H1 (cell line): Measurements from ENCODE around the gene PPA2. TPM values are rescaled to one million over a fixed set of nuclear protein-coding genes. Genes with fewer than 3 reads are reported as not detected.

Source experiments
- CTCF ChIA-PET: fragments of 300-600 bp; sonication (Branson Sonifier 250); formaldehyde crosslinking; loops from one replicate; lab custom pipeline; 2021; ENCODE audit not compliant: partially characterized antibody; lab: Charles Lee
- POLR2A ChIA-PET: fragments of 300-600 bp; sonication (Branson Sonifier 250); formaldehyde crosslinking; loops from one replicate; lab custom pipeline; 2021; ENCODE audit warnings: inconsistent platforms; ENCODE audit not compliant: partially characterized antibody; lab: Charles Lee
- DNase-seq, 2 experiments: peaks; one replicate each; pipeline versions ENCODE4 v3.0.0 to v3.0.0-alpha.2; 2010 to 2022; ENCODE audit warnings: low spot score in 2 of 2, low read depth in 1 of 2, mixed read lengths in 1 of 2
- FAIRE-seq: peaks from 2 replicates; lab custom pipeline; 2011; peaks lifted over from hg19 to GRCh38; lab: Jason Lieb, UNC
- H2AFZ ChIP-seq: 2 replicates; pipeline ENCODE4 v1.8.1; 2012; ENCODE audit warnings: low read length, inconsistent platforms
- H2AK5ac ChIP-seq: 2 replicates; pipeline ENCODE4 v1.6.1; 2013; ENCODE audit warnings: low read depth, low read length
- H2BK120ac ChIP-seq: replicated peaks from 2 replicates; pipeline ENCODE3; 2013; ENCODE audit warnings: low read depth, low read length, inconsistent platforms
- H2BK12ac ChIP-seq: 2 replicates; pipeline ENCODE4 v1.6.1; 2013; ENCODE audit warnings: low read depth, low read length
- H2BK15ac ChIP-seq: 2 replicates; pipeline ENCODE4 v1.6.1; 2013; ENCODE audit warnings: low read length
- H2BK20ac ChIP-seq: 2 replicates; pipeline ENCODE4 v1.6.1; 2013; ENCODE audit warnings: low read length
- H2BK5ac ChIP-seq: 2 replicates; pipeline ENCODE4 v1.6.1; 2013; ENCODE audit warnings: low read depth, low read length
- H3K14ac ChIP-seq: 2 replicates; pipeline ENCODE4 v1.6.1; 2013; ENCODE audit warnings: inconsistent platforms; ENCODE audit not compliant: insufficient read length
- H3K18ac ChIP-seq: 2 replicates; pipeline ENCODE4 v1.6.1; 2013; ENCODE audit warnings: low read length; ENCODE audit errors: extremely low read depth
- H3K23ac ChIP-seq: 2 replicates; pipeline ENCODE4 v1.6.1; 2013; ENCODE audit warnings: inconsistent platforms; ENCODE audit not compliant: insufficient read length
- H3K23me2 ChIP-seq: 2 replicates; pipeline ENCODE4 v1.6.1; 2013; ENCODE audit warnings: low read depth, low read length
- H3K27ac ChIP-seq: 2 replicates; pipeline ENCODE4 v1.6.1; 2011; ENCODE audit warnings: low read depth, low read length, inconsistent platforms
- H3K27me3 ChIP-seq, 4 experiments: replicated peaks in 1 of 4; 1 replicate in 1 of 4; 2 replicates in 3 of 4; pipeline versions ENCODE4 v1.6.1 to v1.8.1; 2011 to 2013; ENCODE audit warnings: low read length in 3 of 4, mild to moderate bottlenecking in 3 of 4, inconsistent platforms in 2 of 4, mixed read lengths in 2 of 4, moderate library complexity in 1 of 4; ENCODE audit not compliant: control insufficient read depth in 3 of 4, insufficient read depth in 3 of 4; ENCODE audit errors: extremely low read depth in 1 of 4
- H3K36me3 ChIP-seq, 4 experiments: 2 replicates each; pipeline versions ENCODE4 v1.6.1 to v1.8.1; 2011 to 2013; ENCODE audit warnings: mild to moderate bottlenecking in 4 of 4, low read length in 3 of 4, moderate library complexity in 2 of 4, control low read depth in 1 of 4, inconsistent platforms in 1 of 4; ENCODE audit not compliant: insufficient read depth in 4 of 4, control insufficient read depth in 2 of 4
- H3K4ac ChIP-seq: replicated peaks from 2 replicates; pipeline ENCODE3; 2013; ENCODE audit warnings: low read length, low read depth, mixed read lengths, inconsistent platforms; ENCODE audit not compliant: insufficient read length
- H3K4me1 ChIP-seq, 4 experiments: replicated peaks in 1 of 4; 1 replicate in 1 of 4; 2 replicates in 3 of 4; pipeline versions ENCODE4 v1.6.1 to v1.8.1; 2011 to 2013; ENCODE audit warnings: low read length in 3 of 4, inconsistent platforms in 2 of 4, mixed read lengths in 1 of 4; ENCODE audit not compliant: insufficient read depth in 4 of 4, control insufficient read depth in 3 of 4
- H3K4me2 ChIP-seq, 2 experiments: 2 replicates each; pipeline versions ENCODE4 v1.6.1 to v1.8.1; 2011 to 2013; ENCODE audit warnings: low read depth in 2 of 2, low read length in 2 of 2, control low read depth in 1 of 2, inconsistent platforms in 1 of 2, mild to moderate bottlenecking in 1 of 2; ENCODE audit not compliant: insufficient read depth in 1 of 2
- H3K4me3 ChIP-seq, 4 experiments: fragments of 200-600, 300-600 bp in 1 of 4; sonication (generic), shearing (Covaris generic), sonication (Bioruptor Twin) in 1 of 4; 2 replicates each; pipeline versions ENCODE4 v1.5.1 to v1.8.1; 2011 to 2016; ENCODE audit warnings: low read length in 4 of 4, low read depth in 3 of 4, control low read depth in 2 of 4, inconsistent platforms in 2 of 4, mild to moderate bottlenecking in 2 of 4, mixed read lengths in 1 of 4, moderate library complexity in 1 of 4; ENCODE audit not compliant: insufficient read depth in 2 of 4; ENCODE audit errors: extremely low read depth in 1 of 4
- H3K56ac ChIP-seq: replicated peaks from 2 replicates; pipeline ENCODE3; 2013; ENCODE audit warnings: low read depth, mild to moderate bottlenecking, mixed read lengths, low read length, inconsistent platforms; ENCODE audit not compliant: insufficient read length
- H3K79me1 ChIP-seq: 2 replicates; pipeline ENCODE4 v1.6.1; 2013; ENCODE audit warnings: low read depth, low read length, control low read depth
- H3K79me2 ChIP-seq, 2 experiments: 2 replicates each; pipeline versions ENCODE4 v1.6.1 to v1.8.1; 2012 to 2013; ENCODE audit warnings: low read length in 2 of 2, mild to moderate bottlenecking in 2 of 2, inconsistent platforms in 1 of 2; ENCODE audit not compliant: insufficient read depth in 2 of 2, control insufficient read depth in 1 of 2
- H3K9ac ChIP-seq, 4 experiments: replicated peaks in 1 of 4; 1 replicate in 1 of 4; 2 replicates in 3 of 4; pipeline versions ENCODE4 v1.6.1 to v1.8.1; 2011 to 2013; ENCODE audit warnings: low read depth in 3 of 4, low read length in 3 of 4, control low read depth in 2 of 4, mild to moderate bottlenecking in 2 of 4, moderate library complexity in 2 of 4, inconsistent platforms in 1 of 4; ENCODE audit errors: extremely low read depth in 1 of 4
- H3K9me3 ChIP-seq, 2 experiments: 2 replicates each; pipeline versions ENCODE4 v1.6.1 to v1.8.1; 2012 to 2013; ENCODE audit warnings: mild to moderate bottlenecking in 2 of 2, moderate library complexity in 2 of 2, control low read depth in 1 of 2, inconsistent platforms in 1 of 2, low read depth in 1 of 2, low read length in 1 of 2, mixed read lengths in 1 of 2; ENCODE audit not compliant: insufficient read depth in 2 of 2
- H4K20me1 ChIP-seq, 2 experiments: replicated peaks in 1 of 2; 2 replicates each; pipeline versions ENCODE3 to v1.8.1; 2011 to 2013; ENCODE audit warnings: inconsistent platforms in 2 of 2, low read length in 2 of 2, mild to moderate bottlenecking in 1 of 2; ENCODE audit not compliant: insufficient read depth in 2 of 2, control insufficient read depth in 1 of 2
- H4K5ac ChIP-seq: 2 replicates; pipeline ENCODE4 v1.6.1; 2013; ENCODE audit warnings: low read length, low read depth, mixed read lengths, inconsistent platforms; ENCODE audit not compliant: insufficient read length
- H4K8ac ChIP-seq: 2 replicates; pipeline ENCODE4 v1.8.0; 2013; ENCODE audit warnings: mild to moderate bottlenecking, moderate library complexity, low read length, inconsistent platforms; ENCODE audit not compliant: insufficient read depth; ENCODE audit errors: extremely low read depth
- H4K91ac ChIP-seq: replicated peaks from 2 replicates; pipeline ENCODE3; 2013; ENCODE audit warnings: low read length, mixed read lengths, inconsistent platforms; ENCODE audit not compliant: insufficient read length
- BCL11A ChIP-seq, 2 experiments: IDR thresholded peaks; one replicate each; pipeline ENCODE4 v1.6.1; 2011; ENCODE audit warnings: low read depth in 2 of 2, low read length in 2 of 2, mild to moderate bottlenecking in 2 of 2
- FOSL1 ChIP-seq: IDR thresholded peaks from 2 replicates; pipeline ENCODE4 v1.6.1; 2011; ENCODE audit warnings: mild to moderate bottlenecking, low read depth, low read length, moderate library complexity; ENCODE audit not compliant: insufficient read depth
- HDAC2 ChIP-seq, 2 experiments: fragments of 300-600 bp in 1 of 2; sonication (generic) in 1 of 2; IDR thresholded peaks; 2 replicates each; pipeline ENCODE4 v1.6.1; 2011 to 2012; ENCODE audit warnings: low read depth in 2 of 2, low read length in 2 of 2, mild to moderate bottlenecking in 2 of 2, moderate library complexity in 2 of 2, borderline replicate concordance in 1 of 2, inconsistent platforms in 1 of 2
- HDAC6 ChIP-seq: IDR thresholded peaks from one replicate; pipeline ENCODE4 v1.7.1; 2012; ENCODE audit warnings: low read depth, mild to moderate bottlenecking, inconsistent platforms, low read length, moderate library complexity
- POLR2A ChIP-seq, 2 experiments: IDR thresholded peaks; 1 replicate in 1 of 2; 2 replicates in 1 of 2; pipeline ENCODE4 v1.6.1; 2011; ENCODE audit warnings: low read depth in 2 of 2, low read length in 2 of 2, mild to moderate bottlenecking in 2 of 2; ENCODE audit errors: control extremely low read depth in 1 of 2
- RAD21 ChIP-seq, 2 experiments: IDR thresholded peaks in 1 of 2; conservative IDR thresholded peaks in 1 of 2; 2 replicates each; pipeline ENCODE4 v1.6.1; 2011; ENCODE audit warnings: low read depth in 2 of 2, low read length in 2 of 2, improper control_type of control experiment in 1 of 2, inconsistent platforms in 1 of 2, mild to moderate bottlenecking in 1 of 2, moderate library complexity in 1 of 2
- RXRA ChIP-seq: IDR thresholded peaks from 2 replicates; pipeline ENCODE4 v1.6.1; 2011; ENCODE audit warnings: low read depth, mild to moderate bottlenecking, low read length, moderate library complexity; ENCODE audit not compliant: insufficient read depth
- SP1 ChIP-seq: IDR thresholded peaks from 2 replicates; pipeline ENCODE4 v1.6.1; 2011; ENCODE audit warnings: low read depth, low read length
- SP4 ChIP-seq: IDR thresholded peaks from 2 replicates; pipeline ENCODE4 v1.6.1; 2012; ENCODE audit warnings: low read length, inconsistent platforms
- SRF ChIP-seq: IDR thresholded peaks from 2 replicates; pipeline ENCODE4 v1.6.1; 2011; ENCODE audit warnings: mild to moderate bottlenecking, low read depth, low read length, moderate library complexity
- TBP ChIP-seq: IDR thresholded peaks from 2 replicates; pipeline ENCODE4 v1.6.1; 2011; ENCODE audit warnings: low read depth, low read length, improper control_type of control experiment
- USF2 ChIP-seq: IDR thresholded peaks from 2 replicates; pipeline ENCODE4 v1.6.1; 2011; ENCODE audit warnings: low read length, improper control_type of control experiment
- WGBS, 2 experiments: shearing (Covaris generic) in 1 of 2; methylation state at CpG; one replicate each; pipeline versions ENCODE4 v1.1.6 to v1.1.7; 2013 to 2015; ENCODE audit warnings: low lambda C conversion rate in 2 of 2, mixed read lengths in 2 of 2, inconsistent platforms in 1 of 2, low coverage in 1 of 2, missing lambda C conversion rate in 1 of 2; ENCODE audit not compliant: insufficient replicate concordance in 2 of 2, insufficient coverage in 1 of 2, insufficient read length in 1 of 2; ENCODE audit errors: extremely low coverage in 1 of 2, missing lambda C conversion rate in 1 of 2; 5-methylcytosine and 5-hydroxymethylcytosine counted together
- polyA plus RNA-seq, 7 experiments: library from polyadenylated mRNA; depleted of rRNA in 3 of 7; stranded (reverse) in 5 of 7; unstranded in 2 of 7; fragments of >200 nt in 5 of 7; fragments of 200-250 nt in 2 of 7; gene quantifications; 1 replicate in 5 of 7; 2 replicates in 1 of 7; 4 replicates in 1 of 7; pipeline versions ENCODE4 v1.2.1 to v1.2.3, GENCODE V29; 2011 to 2013; ENCODE audit warnings: missing spikeins in 2 of 7, mixed read lengths in 2 of 7
- total RNA-seq: library from RNA; stranded (reverse); fragmentation: NEBNext Ultra II Directional; extraction: Animal tissue kit (Norgen Biotek cat#: 25700); gene quantifications from 2 replicates; pipeline ENCODE4 v1.2.1, GENCODE V29; 2021

PPA2 gene
- total and polyA plus RNA-seq, 2 of the 8 experiments (the other 6 are each of a cell fraction or from before 2014, with no cell fraction given) = 24.9 to 62.7 TPM

- Histone ChIP-seq H3K4me1 (no peaks in the 10 kb centered on the region), H3K36me3 (peaks cover 0 to 27% (median 0%) of the 10 kb centered on the region in 4 experiments; a peak in 1 of 8 replicates), H2BK5ac (no peak overlapping the region), H3K79me2 (no peaks in the 10 kb centered on the region), H3K4me2 (no peak overlapping the region), H2BK20ac (no peak overlapping the region), H2BK15ac (no peak overlapping the region), H3K27ac (no peak overlapping the region), H2AFZ (no peak overlapping the region), H2AK5ac (no peak overlapping the region), H3K23me2 (no peaks in the 10 kb centered on the region), H4K20me1 (no peaks in the 10 kb centered on the region), H4K8ac (no peak overlapping the region), H3K9ac (no peak overlapping the region), H3K4me3 (no peak overlapping the region), H2BK120ac (no peak overlapping the region), H3K79me1 (no peaks in the 10 kb centered on the region), H4K5ac (no peak overlapping the region), H3K27me3 (no peaks in the 10 kb centered on the region), H3K23ac (no peak overlapping the region), H2BK12ac (no peak overlapping the region), H4K91ac (no peak overlapping the region), H3K56ac (no peak overlapping the region), H3K18ac (no peak overlapping the region), H3K9me3 (0 out of 4 replicates have a peak, but pooled peaks cover 0 to 5% of the 10 kb centered on the region in 2 experiments), H3K4ac (no peak overlapping the region), H3K14ac (no peak overlapping the region)
- ChIA-PET POLR2A (no interaction called here), CTCF (no interaction called here)
- FAIRE-seq (no peak), DNase-seq (no peak)
- WGBS, 2 experiments = 91% methylated on average over 3 of the region's 3 CpGs; no CpG with 5 or more reads in 1 of the 2 experiments
- no peak for TF ChIP-seq BCL11A (IDR thresholded peaks at IDR 0.05; ENCODE audit: low read depth in 2 of 2, low read length in 2 of 2)
- no peak for TF ChIP-seq TBP
- no peak for TF ChIP-seq RAD21 (IDR thresholded peaks at IDR 0.05 in 1 of 2, conservative IDR thresholded peaks at IDR 0.05 in 1 of 2; ENCODE audit: low read depth in 2 of 2, low read length in 2 of 2)
- no peak for TF ChIP-seq RXRA
- no peak for TF ChIP-seq USF2
- no peak for TF ChIP-seq HDAC6
- TF ChIP-seq POLR2A (IDR thresholded peaks at IDR 0.05; ENCODE audit: control extremely low read depth in 1 of 2, low read depth in 2 of 2, low read length in 2 of 2) = no peak
- TF ChIP-seq SP1 = no peak
- no peak for TF ChIP-seq SRF
- no peak for TF ChIP-seq HDAC2 (IDR thresholded peaks at IDR 0.05; ENCODE audit: borderline replicate concordance in 1 of 2, low read depth in 2 of 2, low read length in 2 of 2)
- TF ChIP-seq FOSL1 = no peak
- no peak for TF ChIP-seq SP4
Observed at GRCh38 chr4:105422207-105422920, 51.5 kb downstream of the PPA2 start.
